Left lung (tissue), 10 donors: Measurements from ENCODE around the gene WDFY2. TPM values are rescaled to one million over a fixed set of nuclear protein-coding genes. Genes with fewer than 3 reads are reported as not detected.
"Not testable (repeated sequence)": the region's sequence is repeated elsewhere in the genome, so short reads cannot be mapped to it uniquely, and the experiment has no call there.

ENCODE experiments used
- ATAC-seq: fragments of 200-7000 bp; cut with Tn5 transposase; one replicate; pipeline ENCODE4 v1.9.1; 2020; ENCODE audit warnings: moderate library complexity
- DNase-seq, 4 donors: peaks; one replicate each; pipeline ENCODE4 v3.0.0-alpha.2; 2013 to 2020
- H3K27ac ChIP-seq, 2 donors: fragments of 200-600 bp; sonication (generic) in 1 of 2; one replicate each; pipeline versions ENCODE4 v1.5.0 to v1.8.0; 2020 to 2021
- H3K27me3 ChIP-seq, 2 donors: fragments of 200-600 bp; sonication (generic) in 1 of 2; one replicate each; pipeline versions ENCODE4 v1.5.0 to v1.8.0; 2020 to 2021
- H3K36me3 ChIP-seq, 2 donors: fragments of 200-600 bp; sonication (generic) in 1 of 2; one replicate each; pipeline versions ENCODE4 v1.5.0 to v1.8.0; 2020 to 2021
- H3K4me1 ChIP-seq, 2 donors: fragments of 200-600 bp; one replicate each; pipeline ENCODE4 v1.8.0; 2021
- H3K4me3 ChIP-seq, 2 donors: fragments of 200-600 bp; sonication (generic) in 1 of 2; one replicate each; pipeline versions ENCODE4 v1.5.0 to v1.8.0; 2020 to 2021; ENCODE audit warnings: mild to moderate bottlenecking in 1 of 2
- H3K9me3 ChIP-seq, 2 donors: fragments of 200-600 bp; sonication (generic) in 1 of 2; one replicate each; pipeline versions ENCODE4 v1.5.0 to v1.8.0; 2020 to 2021
- intact Hi-C, 2 donors: fragments of 100-400 bp; cut with DNase I; formaldehyde crosslinking; loops; one replicate each; pipeline versions ENCODE4 v1.11.2 to v1.14.2; 2022
- polyA plus RNA-seq, 6 donors: library from polyadenylated mRNA; unstranded; fragments of 120-200 nt; gene quantifications; one replicate each; pipeline ENCODE4 v1.2.1, GENCODE V29; 2013; ENCODE audit not compliant: insufficient read length in 6 of 6
- total RNA-seq, 2 donors: library from RNA; stranded (reverse); fragmentation: NEBNext Ultra II Directional; extraction: Animal tissue kit (Norgen Biotek cat#: 25700); gene quantifications; one replicate each; pipeline ENCODE4 v1.2.1, GENCODE V29; 2021
- TF ChIP-seq, protein P1 (sequence below), 2 donors: fragments of 200-600 bp; sonication (generic) in 1 of 2; IDR thresholded peaks; one replicate each; pipeline versions ENCODE4 v1.5.0 to v1.8.0; 2021; ENCODE audit warnings: antibody characterized with exemption in 2 of 2
- donor health status: DM: no; HTN: yes; CAD: no.
- donor health status: DM: no; HTN: no; CAD: no.

The WDFY2 gene
- total and polyA plus RNA-seq, 8 donors, result 9.7 to 33.3 (median 22.1) TPM

- H3K4me3 ChIP-seq, result no peak overlapping the region
- TF ChIP-seq, protein P1, sequence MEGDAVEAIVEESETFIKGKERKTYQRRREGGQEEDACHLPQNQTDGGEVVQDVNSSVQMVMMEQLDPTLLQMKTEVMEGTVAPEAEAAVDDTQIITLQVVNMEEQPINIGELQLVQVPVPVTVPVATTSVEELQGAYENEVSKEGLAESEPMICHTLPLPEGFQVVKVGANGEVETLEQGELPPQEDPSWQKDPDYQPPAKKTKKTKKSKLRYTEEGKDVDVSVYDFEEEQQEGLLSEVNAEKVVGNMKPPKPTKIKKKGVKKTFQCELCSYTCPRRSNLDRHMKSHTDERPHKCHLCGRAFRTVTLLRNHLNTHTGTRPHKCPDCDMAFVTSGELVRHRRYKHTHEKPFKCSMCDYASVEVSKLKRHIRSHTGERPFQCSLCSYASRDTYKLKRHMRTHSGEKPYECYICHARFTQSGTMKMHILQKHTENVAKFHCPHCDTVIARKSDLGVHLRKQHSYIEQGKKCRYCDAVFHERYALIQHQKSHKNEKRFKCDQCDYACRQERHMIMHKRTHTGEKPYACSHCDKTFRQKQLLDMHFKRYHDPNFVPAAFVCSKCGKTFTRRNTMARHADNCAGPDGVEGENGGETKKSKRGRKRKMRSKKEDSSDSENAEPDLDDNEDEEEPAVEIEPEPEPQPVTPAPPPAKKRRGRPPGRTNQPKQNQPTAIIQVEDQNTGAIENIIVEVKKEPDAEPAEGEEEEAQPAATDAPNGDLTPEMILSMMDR (IDR thresholded peaks at IDR 0.05), result no peak
- peak overlapping the region; percentile 51 for H3K27ac ChIP-seq
- peak; percentile 82 for ATAC-seq
- H3K27me3 ChIP-seq, result no peaks in the 10 kb centered on the region
- peak in 2 of 4 donors; percentile 33 to 67 for DNase-seq
- no peaks in the 10 kb centered on the region for H3K9me3 ChIP-seq
- peaks cover 16 to 64% of the 10 kb centered on the region in 2 donors for H3K4me1 ChIP-seq
- intact Hi-C loops, result no loop called here
- no peaks in the 10 kb centered on the region for H3K36me3 ChIP-seq
Observed at GRCh38 chr13:51590971-51591627, 6.8 kb downstream of the WDFY2 start.

GRCh38 chr13:51591938-51592337 lies 7.7 kb downstream of the WDFY2 start:
- ATAC-seq, H3K9me3 ChIP-seq, intact Hi-C loops, H3K4me3 ChIP-seq, H3K27me3 ChIP-seq, DNase-seq, H3K36me3 ChIP-seq: not testable (repeated sequence)
- Histone ChIP-seq H3K27ac (peak overlapping the region; percentile 51), H3K4me1 (peaks cover 16 to 58% of the 10 kb centered on the region in 2 donors)

- no peak overlapping the region for H3K4me3 ChIP-seq
- no peaks in the 10 kb centered on the region for H3K9me3 ChIP-seq
- DNase-seq, result no peak
- peaks cover 16 to 39% of the 10 kb centered on the region in 2 donors for H3K4me1 ChIP-seq
- H3K27ac ChIP-seq, result no peak overlapping the region
- ATAC-seq, result no peak
- no peaks in the 10 kb centered on the region for H3K36me3 ChIP-seq
- TF ChIP-seq, protein P1 (IDR thresholded peaks at IDR 0.05), result no peak
- intact Hi-C loops, result no loop called here
- no peaks in the 10 kb centered on the region for H3K27me3 ChIP-seq
Observed at GRCh38 chr13:51594432-51594831, 10.2 kb downstream of the WDFY2 start.

DNA sequence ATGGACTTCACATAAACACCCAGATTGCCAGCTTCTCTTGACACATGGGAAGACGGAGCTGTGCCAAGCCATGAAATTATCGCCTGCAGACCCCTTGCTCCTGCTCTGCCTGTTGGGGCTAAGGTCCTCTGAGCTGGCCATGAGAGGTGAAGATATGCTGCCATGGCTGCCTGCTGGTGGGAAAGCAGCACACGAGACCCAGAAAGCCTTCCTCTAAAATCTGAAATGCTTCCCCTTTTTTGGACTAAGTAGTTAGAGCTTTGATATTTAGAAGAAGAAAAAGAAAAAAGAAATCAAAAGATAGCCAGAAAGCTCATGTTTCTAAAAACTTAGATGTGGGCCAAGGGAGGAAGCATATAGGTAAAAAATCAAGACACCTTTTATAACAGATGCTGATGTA lies 11.2 kb downstream of the WDFY2 start:
- Histone ChIP-seq H3K27ac (peak overlapping the region in 1 of 2 donors; percentile 30), H3K4me3 (no peak overlapping the region), H3K4me1 (peaks cover 7 to 40% of the 10 kb centered on the region in 2 donors), H3K27me3 (no peaks in the 10 kb centered on the region), H3K36me3 (no peaks in the 10 kb centered on the region), H3K9me3 (no peaks in the 10 kb centered on the region)
- TF ChIP-seq, protein P1 (IDR thresholded peaks at IDR 0.05), result no peak
- ATAC-seq, result no peak
- intact Hi-C loops, result no loop called here
- no peak for DNase-seq

DNA sequence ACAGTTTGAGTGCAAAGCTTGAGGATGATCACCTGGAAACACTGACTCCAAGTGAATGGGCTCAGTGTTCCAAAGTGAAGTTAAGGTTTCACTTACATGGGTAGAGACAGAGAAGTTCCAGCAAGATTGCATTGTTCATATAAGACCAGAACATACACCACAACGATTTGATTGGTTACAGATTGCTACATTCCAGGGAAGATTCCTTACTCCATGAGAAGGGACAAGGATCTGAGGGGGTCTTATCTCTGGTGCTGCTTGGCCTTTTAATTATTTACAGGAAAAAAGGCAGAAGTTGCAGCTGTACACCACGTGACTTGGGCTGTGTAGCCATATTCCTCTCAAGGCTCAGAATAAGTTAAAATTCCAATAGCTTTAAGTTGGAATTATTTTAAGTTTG lies 12.3 kb downstream of the WDFY2 start:
- H3K9me3 ChIP-seq, result no peaks in the 10 kb centered on the region
- DNase-seq, result no peak
- no peaks in the 10 kb centered on the region for H3K36me3 ChIP-seq
- H3K4me1 ChIP-seq, result peaks cover 0 to 38% of the 10 kb centered on the region in 2 donors
- intact Hi-C loops, result no loop called here
- no peak overlapping the region for H3K27ac ChIP-seq
- TF ChIP-seq, protein P1 (IDR thresholded peaks at IDR 0.05), result no peak
- H3K4me3 ChIP-seq, result no peak overlapping the region
- ATAC-seq, result no peak
- H3K27me3 ChIP-seq, result no peaks in the 10 kb centered on the region
